H9 (cell line): ENCODE measurements around the gene CD28. TPM values are rescaled to one million over a fixed set of nuclear protein-coding genes. Genes with fewer than 3 reads are reported as not detected.

Experiments used
- DNase-seq: peaks from one replicate; pipeline ENCODE4 v3.0.0-alpha.2; 2017
- H2AFZ ChIP-seq: one replicate; pipeline ENCODE4 v1.6.1; 2013; ENCODE audit warnings: mild to moderate bottlenecking, low read length, control low read depth, moderate library complexity
- H2AK5ac ChIP-seq: 2 replicates; pipeline ENCODE4 v1.6.1; 2013; ENCODE audit warnings: low read length, control low read depth, mixed read lengths; ENCODE audit not compliant: insufficient read length
- H2BK120ac ChIP-seq: one replicate; pipeline ENCODE4 v1.6.1; 2013; ENCODE audit warnings: low read depth, mild to moderate bottlenecking, low read length, control low read depth, inconsistent platforms; ENCODE audit not compliant: poor library complexity, severe bottlenecking
- H2BK12ac ChIP-seq: 2 replicates; pipeline ENCODE4 v1.6.1; 2013; ENCODE audit warnings: low read length, control low read depth, mixed read lengths, low read depth; ENCODE audit not compliant: insufficient read length
- H2BK15ac ChIP-seq: 2 replicates; pipeline ENCODE4 v1.6.1; 2013; ENCODE audit warnings: low read depth, low read length, control low read depth
- H2BK20ac ChIP-seq: one replicate; pipeline ENCODE4 v1.6.1; 2013; ENCODE audit warnings: low read depth, mild to moderate bottlenecking, low read length, control low read depth, inconsistent platforms; ENCODE audit not compliant: poor library complexity, severe bottlenecking
- H2BK5ac ChIP-seq: 2 replicates; pipeline ENCODE4 v1.6.1; 2013; ENCODE audit warnings: low read length, control low read depth, mixed read lengths; ENCODE audit not compliant: insufficient read length
- H3K14ac ChIP-seq: 2 replicates; pipeline ENCODE4 v1.6.1; 2013; ENCODE audit warnings: low read length, control low read depth; ENCODE audit not compliant: insufficient read depth
- H3K18ac ChIP-seq: 2 replicates; pipeline ENCODE4 v1.6.1; 2013; ENCODE audit warnings: low read depth, mild to moderate bottlenecking, mixed read lengths, low read length, control low read depth; ENCODE audit not compliant: insufficient read length
- H3K23ac ChIP-seq: 2 replicates; pipeline ENCODE4 v1.6.1; 2013; ENCODE audit warnings: low read length, control low read depth, mixed read lengths, low read depth; ENCODE audit not compliant: insufficient read length
- H3K23me2 ChIP-seq: 2 replicates; pipeline ENCODE4 v1.6.1; 2013; ENCODE audit warnings: low read depth, mild to moderate bottlenecking, mixed read lengths, low read length, control low read depth; ENCODE audit not compliant: insufficient read length, poor library complexity, severe bottlenecking
- H3K27ac ChIP-seq: 2 replicates; pipeline ENCODE4 v1.5.1; 2013; ENCODE audit warnings: low read length, control low read depth, mixed read lengths, low read depth; ENCODE audit not compliant: insufficient read length
- H3K27me3 ChIP-seq: 2 replicates; pipeline ENCODE4 v1.6.1; 2013; ENCODE audit warnings: low read length, control low read depth, inconsistent platforms; ENCODE audit not compliant: insufficient read depth
- H3K4ac ChIP-seq: 2 replicates; pipeline ENCODE4 v1.6.1; 2013; ENCODE audit warnings: low read depth, mild to moderate bottlenecking, control low read depth, inconsistent platforms, low read length, moderate library complexity
- H3K4me1 ChIP-seq: 2 replicates; pipeline ENCODE4 v1.6.1; 2013; ENCODE audit warnings: low read length, control low read depth, inconsistent platforms; ENCODE audit not compliant: insufficient read depth
- H3K4me2 ChIP-seq: 2 replicates; pipeline ENCODE4 v1.6.1; 2013; ENCODE audit warnings: low read length, control low read depth, mixed read lengths; ENCODE audit not compliant: insufficient read length, insufficient read depth
- H3K56ac ChIP-seq: 2 replicates; pipeline ENCODE4 v1.6.1; 2013; ENCODE audit warnings: low read depth, mild to moderate bottlenecking, mixed read lengths, low read length, control low read depth; ENCODE audit not compliant: insufficient read length
- H3K79me1 ChIP-seq: 2 replicates; pipeline ENCODE4 v1.6.1; 2013; ENCODE audit warnings: low read depth, mild to moderate bottlenecking, moderate library complexity, low read length, control low read depth, inconsistent platforms; ENCODE audit not compliant: insufficient read depth, poor library complexity, severe bottlenecking
- H3K79me2 ChIP-seq: 2 replicates; pipeline ENCODE4 v1.6.1; 2013; ENCODE audit warnings: low read length, control low read depth, inconsistent platforms; ENCODE audit not compliant: insufficient read depth
- H3K9ac ChIP-seq: 2 replicates; pipeline ENCODE4 v1.6.1; 2013; ENCODE audit warnings: low read length, control low read depth, mixed read lengths; ENCODE audit not compliant: insufficient read length; ENCODE audit errors: extremely low read depth
- H3K9me3 ChIP-seq: one replicate; pipeline ENCODE4 v1.6.1; 2013; ENCODE audit warnings: low read depth, low read length, inconsistent platforms; ENCODE audit not compliant: control insufficient read depth
- H3T11ph ChIP-seq: one replicate; pipeline ENCODE4 v1.6.1; 2013; ENCODE audit warnings: mild to moderate bottlenecking, low read length, control low read depth, inconsistent platforms
- H4K20me1 ChIP-seq: one replicate; pipeline ENCODE4 v1.6.1; 2013; ENCODE audit not compliant: control insufficient read depth, insufficient read length, insufficient read depth
- H4K5ac ChIP-seq: 2 replicates; pipeline ENCODE4 v1.6.1; 2013; ENCODE audit warnings: low read depth, mild to moderate bottlenecking, mixed read lengths, low read length, control low read depth; ENCODE audit not compliant: insufficient read length
- H4K8ac ChIP-seq: replicated peaks from 2 replicates; pipeline ENCODE4 v1.6.1; 2013; ENCODE audit warnings: low read length, control low read depth, mixed read lengths, low read depth; ENCODE audit not compliant: insufficient read length
- H4K91ac ChIP-seq: 2 replicates; pipeline ENCODE4 v1.6.1; 2013; ENCODE audit warnings: low read depth, mild to moderate bottlenecking, moderate library complexity, mixed read lengths, low read length, control low read depth; ENCODE audit not compliant: insufficient read length
- H3K27ac Mint-ChIP-seq, 3 experiments: 2 replicates in 2 of 3; 3 replicates in 1 of 3; pipeline ENCODE4 v1.8.0; 2020 to 2021; ENCODE audit warnings: mixed read lengths in 3 of 3, mild to moderate bottlenecking in 1 of 3, moderate library complexity in 1 of 3
- H3K27me3 Mint-ChIP-seq: 2 replicates; pipeline ENCODE4 v1.8.0; 2021; ENCODE audit warnings: low read depth, mild to moderate bottlenecking, moderate library complexity, mixed read lengths
- H3K36me3 Mint-ChIP-seq, 3 experiments: 2 replicates in 2 of 3; 3 replicates in 1 of 3; pipeline ENCODE4 v1.8.0; 2020 to 2021; ENCODE audit warnings: low read depth in 3 of 3, mixed read lengths in 3 of 3; ENCODE audit not compliant: insufficient read depth in 1 of 3
- H3K4me1 Mint-ChIP-seq, 2 experiments: 2 replicates each; pipeline ENCODE4 v1.8.0; 2020; ENCODE audit warnings: mixed read lengths in 2 of 2
- H3K4me3 Mint-ChIP-seq, 2 experiments: 2 replicates in 1 of 2; 3 replicates in 1 of 2; pipeline ENCODE4 v1.8.0; 2020 to 2021; ENCODE audit warnings: mild to moderate bottlenecking in 2 of 2, mixed read lengths in 2 of 2, moderate library complexity in 1 of 2
- H3K9me3 Mint-ChIP-seq, 2 experiments: 2 replicates in 1 of 2; 3 replicates in 1 of 2; pipeline ENCODE4 v1.8.0; 2020; ENCODE audit warnings: mild to moderate bottlenecking in 2 of 2, mixed read lengths in 2 of 2, moderate library complexity in 1 of 2
- CTCF ChIP-seq: fragments of 200-600 bp; sonication (generic); conservative IDR thresholded peaks from 3 replicates; pipeline ENCODE4 v1.8.0; 2021; ENCODE audit warnings: antibody characterized with exemption, mild to moderate bottlenecking
- WGBS: extraction: QIAGEN DNeasy Blood & Tissue Kit; methylation state at CpG from one replicate; pipeline ENCODE4 v1.1.7; 2013; ENCODE audit warnings: missing lambda C conversion rate, low lambda C conversion rate, mixed read lengths; ENCODE audit not compliant: insufficient read length; ENCODE audit errors: extremely low coverage; 5-methylcytosine and 5-hydroxymethylcytosine counted together
- total RNA-seq: library from RNA; stranded (reverse); gene quantifications from 2 replicates; pipeline ENCODE4 v1.2.1, GENCODE V29; 2021

CD28 gene
- total RNA-seq, 1 experiment from 2014 or later: not detected

GRCh38 chr2:203718087-203718486 is 11.6 kb downstream of the CD28 start:
- H2BK12ac ChIP-seq: no peak overlapping the region
- H2BK15ac ChIP-seq: no peak overlapping the region
- Mint-ChIP-seq H3K27ac (no peak overlapping the region), H3K4me3 (no peak overlapping the region), H3K4me1 (peaks cover 40 to 46% of the 10 kb centered on the region in 2 experiments), H3K9me3 (no peaks in the 10 kb centered on the region), H3K36me3 (0 out of 7 replicates have a peak, but pooled peaks cover 0 to 5% (median 0%) of the 10 kb centered on the region in 3 experiments), H3K27me3 (no peaks in the 10 kb centered on the region)
- H3K23me2 ChIP-seq: no peaks in the 10 kb centered on the region
- no peak overlapping the region for H2AFZ ChIP-seq
- no peak overlapping the region for H3K4me2 ChIP-seq
- H3K27me3 ChIP-seq: no peaks in the 10 kb centered on the region
- H2BK120ac ChIP-seq: no peak overlapping the region
- no peak overlapping the region for H4K5ac ChIP-seq
- H3K56ac ChIP-seq: no peak overlapping the region
- no peak for TF ChIP-seq CTCF
- no peak overlapping the region for H2BK20ac ChIP-seq
- H3K9me3 ChIP-seq: no peaks in the 10 kb centered on the region
- H3K79me1 ChIP-seq: no peaks in the 10 kb centered on the region
- H3K14ac ChIP-seq: no peak overlapping the region
- no peak overlapping the region for H2BK5ac ChIP-seq
- no peak overlapping the region for H3K9ac ChIP-seq
- no peak overlapping the region for H3K23ac ChIP-seq
- no peak overlapping the region for H3K18ac ChIP-seq
- H4K20me1 ChIP-seq: no peaks in the 10 kb centered on the region
- peaks cover 10% of the 10 kb centered on the region; the same call in 1 of the 2 replicates for H3K4me1 ChIP-seq
- WGBS: no CpG with 5 or more reads among the region's 3 CpGs
- H4K91ac ChIP-seq: no peak overlapping the region
- H3K79me2 ChIP-seq: no peaks in the 10 kb centered on the region
- no peak for DNase-seq
- H3K27ac ChIP-seq: no peak overlapping the region
- H3T11ph ChIP-seq: no peak overlapping the region
- no peak overlapping the region for H2AK5ac ChIP-seq
- no peak overlapping the region for H4K8ac ChIP-seq
- H3K4ac ChIP-seq: no peak overlapping the region
